GM12864 (cell line): ENCODE measurements around the gene CAMK4.
"Not testable (repeated sequence)": the region's sequence is repeated elsewhere in the genome, so short reads cannot be mapped to it uniquely, and the experiment has no call there.

Source experiments
- DNase-seq: peaks from one replicate; pipeline ENCODE4 v3.0.0-alpha.2; 2011; ENCODE audit warnings: low read depth
- H3K4me3 ChIP-seq: 2 replicates; pipeline ENCODE4 v1.5.1; 2011; ENCODE audit warnings: mild to moderate bottlenecking, low read depth, low read length, control low read depth
- CTCF ChIP-seq: IDR thresholded peaks from 2 replicates; pipeline ENCODE4 v1.5.1; 2011; ENCODE audit warnings: low read depth, mild to moderate bottlenecking, moderate library complexity, low read length, control low read depth, inconsistent platforms; ENCODE audit errors: missing control alignments

Gene CAMK4

GRCh38 chr5:111407562-111407961 is 183.4 kb downstream of the CAMK4 start:
- TF ChIP-seq CTCF: no peak
- no peak for DNase-seq
- no peak overlapping the region for H3K4me3 ChIP-seq

DNA sequence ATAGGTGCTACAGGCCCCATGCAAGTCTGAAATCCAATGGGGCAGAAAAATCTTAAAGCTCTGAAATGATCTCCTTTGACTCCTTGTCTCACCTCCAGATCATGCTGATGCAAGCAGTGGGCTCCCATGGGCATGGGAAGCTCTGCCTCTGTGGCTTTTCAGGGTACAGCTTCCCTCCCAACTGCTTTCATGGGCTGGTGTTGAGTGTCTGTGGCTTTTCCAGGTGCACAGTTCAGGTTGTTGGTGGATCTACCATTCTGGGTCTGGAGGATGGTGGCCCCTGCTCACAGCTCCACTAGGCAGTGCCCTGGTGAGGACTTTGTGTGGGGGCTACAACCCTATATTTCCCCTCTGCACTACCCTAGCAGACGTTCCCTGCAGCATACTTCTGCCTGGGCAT is 184.6 kb downstream of the CAMK4 start:
- H3K4me3 ChIP-seq: no peak overlapping the region
- DNase-seq: no peak
- no peak for TF ChIP-seq CTCF

GRCh38 chr5:111409266-111409665 is 185.1 kb downstream of the CAMK4 start:
- H3K4me3 ChIP-seq, DNase-seq: not testable (repeated sequence)

GRCh38 chr5:111410067-111410466 is 185.9 kb downstream of the CAMK4 start:
- not testable (repeated sequence) for H3K4me3 ChIP-seq, DNase-seq

- no peak overlapping the region for H3K4me3 ChIP-seq
- no peak for DNase-seq
- TF ChIP-seq CTCF: no peak
These were observed 187.1 kb downstream of the CAMK4 start for GRCh38 chr5:111411301-111411700.

GRCh38 chr5:111412593-111412992 is 188.4 kb downstream of the CAMK4 start:
- DNase-seq: no peak
- H3K4me3 ChIP-seq: no peak overlapping the region
- TF ChIP-seq CTCF: no peak

GRCh38 chr5:111415053-111415452 is 190.9 kb downstream of the CAMK4 start:
- no peak for DNase-seq
- no peak overlapping the region for H3K4me3 ChIP-seq
- TF ChIP-seq CTCF: no peak

- TF ChIP-seq CTCF: no peak
- no peak for DNase-seq
- H3K4me3 ChIP-seq: no peak overlapping the region
These were observed 198.1 kb downstream of the CAMK4 start for GRCh38 chr5:111422245-111422644.
